Activated naive CD8-positive, alpha-beta T cell treated with anti-CD3 and anti-CD28 coated beads, Interleukin-2, amount 50 U/mL, for 16 hours (primary cell): ENCODE data around the gene PDF.
"Not testable (repeated sequence)": the region's sequence is repeated elsewhere in the genome, so short reads cannot be mapped to it uniquely, and the experiment has no call there.

ENCODE experiments used
- DNase-seq: peaks from one replicate; pipeline ENCODE4 v3.0.0-alpha.2; 2020; ENCODE audit warnings: low read depth, low spot score

Gene PDF

GRCh38 chr16:69316595-69317034, 13.8 kb downstream of the PDF start:
- no peak for DNase-seq

- no peak for DNase-seq
Observed at GRCh38 chr16:69315486-69316311, 14.7 kb downstream of the PDF start.

- no peak for DNase-seq
Observed at GRCh38 chr16:69314534-69314933, 15.9 kb downstream of the PDF start.

GRCh38 chr16:69313469-69313868, 16.9 kb downstream of the PDF start:
- DNase-seq: no peak

- DNase-seq: peak; percentile 11
Observed at GRCh38 chr16:69311533-69312387, 18.6 kb downstream of the PDF start.

GRCh38 chr16:69310653-69311532, 19.5 kb downstream of the PDF start, which contains the start of gene VPS4A:
Gene VPS4A, plus strand, starts transcription at chr16:69311350. Its CDS starts 162 bp downstream, at chr16:69311512.
- DNase-seq: peak; percentile 95

GRCh38 chr16:69309316-69309715, 21.1 kb downstream of the PDF start:
- DNase-seq: no peak

GRCh38 chr16:69307856-69308255, 22.5 kb downstream of the PDF start:
- DNase-seq: no peak

- DNase-seq: no peak
Observed at GRCh38 chr16:69307091-69307490, 23.3 kb downstream of the PDF start.

GRCh38 chr16:69306031-69306430, 24.4 kb downstream of the PDF start:
- DNase-seq: no peak

- no peak for DNase-seq
Observed at GRCh38 chr16:69302301-69302700, 28.1 kb downstream of the PDF start.

GRCh38 chr16:69301861-69302260, 28.5 kb downstream of the PDF start:
- no peak for DNase-seq

GRCh38 chr16:69301187-69301586, 29.2 kb downstream of the PDF start:
- no peak for DNase-seq

GRCh38 chr16:69298261-69298660, 32.1 kb downstream of the PDF start:
- no peak for DNase-seq

- not testable (repeated sequence) for DNase-seq
Observed at GRCh38 chr16:69296771-69297170, 33.6 kb downstream of the PDF start.

GRCh38 chr16:69294051-69294450, 36.3 kb downstream of the PDF start:
- DNase-seq: no peak

GRCh38 chr16:69293401-69293800, 37.0 kb downstream of the PDF start:
- no peak for DNase-seq

- not testable (repeated sequence) for DNase-seq
Observed at GRCh38 chr16:69291657-69292056, 38.7 kb downstream of the PDF start.

- DNase-seq: peak; percentile 6
Observed at GRCh38 chr16:69286941-69287713, 43.3 kb downstream of the PDF start.

- DNase-seq: no peak
Observed at GRCh38 chr16:69285240-69285639, 45.1 kb downstream of the PDF start.

- DNase-seq: no peak
Observed at GRCh38 chr16:69283851-69284250, 46.5 kb downstream of the PDF start.
